GM12891 (cell line): ENCODE results near the gene CCR3.

Source experiments
- POLR2A ChIP-seq: IDR thresholded peaks from 2 replicates; pipeline ENCODE4 v1.6.1; 2011; ENCODE audit warnings: low read depth, low read length, control low read depth
- POLR2AphosphoS5 ChIP-seq: IDR thresholded peaks from 2 replicates; pipeline ENCODE4 v1.6.1; 2011; ENCODE audit warnings: low read depth, low read length, control low read depth
- POU2F2 ChIP-seq: IDR thresholded peaks from 2 replicates; pipeline ENCODE4 v1.6.1; 2011; ENCODE audit warnings: low read depth, mild to moderate bottlenecking, control low read depth, low read length, moderate library complexity
- TAF1 ChIP-seq: IDR thresholded peaks from 2 replicates; pipeline ENCODE4 v1.6.1; 2011; ENCODE audit warnings: low read depth, low read length, control low read depth

DNA sequence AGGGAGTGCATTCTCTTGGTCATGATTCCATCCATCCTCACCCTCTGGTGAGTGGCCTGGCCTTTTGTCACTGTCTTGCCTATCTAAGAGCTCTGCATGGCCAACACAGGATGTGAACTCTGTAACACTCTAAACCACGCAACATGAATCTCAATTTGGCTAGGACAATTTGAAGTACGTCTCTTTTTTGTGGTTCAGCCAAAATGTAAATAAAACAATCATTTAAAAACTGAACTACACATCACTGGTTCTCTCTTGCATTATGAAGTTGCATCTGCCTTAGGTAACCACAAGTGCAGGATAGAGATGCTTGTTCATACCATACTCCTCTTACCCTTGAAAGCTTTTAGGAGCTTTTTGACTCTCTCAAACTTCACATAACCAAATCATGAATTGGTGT, 27.3 kb downstream of the CCR3 start:
- TF ChIP-seq POLR2A (no peak), POLR2AphosphoS5 (no peak), TAF1 (no peak), POU2F2 (no peak)
